ENCODE results near the gene PLEKHM3.

The PLEKHM3 gene

DNA sequence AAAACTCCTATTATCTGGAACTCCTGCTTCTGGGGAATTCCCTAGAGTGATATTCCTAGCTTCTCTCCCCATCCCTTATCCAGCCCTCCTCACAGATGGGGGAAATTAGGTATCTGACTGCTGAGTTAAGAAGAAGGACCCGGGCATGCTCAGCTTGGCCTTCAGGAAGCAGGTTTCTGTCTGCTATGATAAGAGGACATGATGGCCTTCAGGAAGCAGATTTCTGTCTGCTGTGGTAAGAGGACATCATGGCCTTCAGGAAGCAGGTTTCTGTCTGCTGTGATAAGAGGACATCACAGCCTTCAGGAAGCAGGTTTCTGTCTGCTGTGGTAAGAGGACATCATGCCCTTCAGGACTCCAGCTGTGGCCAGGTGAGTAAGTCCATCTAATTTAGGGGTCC lies 65.2 kb downstream of the PLEKHM3 start:
- in situ Hi-C loops (cut with HindIII; ENCODE audit: low pct_ligation_motif_present, low sequenced_read_pairs): no loop called here
- Histone ChIP-seq H3K27ac (no peak overlapping the region), H3K4me3 (ENCODE audit: low read depth, low read length) (no peak overlapping the region), H3K27me3 (replicated peaks) (no peaks in the 10 kb centered on the region), H3K36me3 (replicated peaks) (no peaks in the 10 kb centered on the region)
- DNase-seq: no peak
- TF ChIP-seq, protein P1, sequence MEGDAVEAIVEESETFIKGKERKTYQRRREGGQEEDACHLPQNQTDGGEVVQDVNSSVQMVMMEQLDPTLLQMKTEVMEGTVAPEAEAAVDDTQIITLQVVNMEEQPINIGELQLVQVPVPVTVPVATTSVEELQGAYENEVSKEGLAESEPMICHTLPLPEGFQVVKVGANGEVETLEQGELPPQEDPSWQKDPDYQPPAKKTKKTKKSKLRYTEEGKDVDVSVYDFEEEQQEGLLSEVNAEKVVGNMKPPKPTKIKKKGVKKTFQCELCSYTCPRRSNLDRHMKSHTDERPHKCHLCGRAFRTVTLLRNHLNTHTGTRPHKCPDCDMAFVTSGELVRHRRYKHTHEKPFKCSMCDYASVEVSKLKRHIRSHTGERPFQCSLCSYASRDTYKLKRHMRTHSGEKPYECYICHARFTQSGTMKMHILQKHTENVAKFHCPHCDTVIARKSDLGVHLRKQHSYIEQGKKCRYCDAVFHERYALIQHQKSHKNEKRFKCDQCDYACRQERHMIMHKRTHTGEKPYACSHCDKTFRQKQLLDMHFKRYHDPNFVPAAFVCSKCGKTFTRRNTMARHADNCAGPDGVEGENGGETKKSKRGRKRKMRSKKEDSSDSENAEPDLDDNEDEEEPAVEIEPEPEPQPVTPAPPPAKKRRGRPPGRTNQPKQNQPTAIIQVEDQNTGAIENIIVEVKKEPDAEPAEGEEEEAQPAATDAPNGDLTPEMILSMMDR (IDR thresholded peaks at IDR 0.05; ENCODE audit: low read depth, low read length, missing control alignments): no peak

DNA sequence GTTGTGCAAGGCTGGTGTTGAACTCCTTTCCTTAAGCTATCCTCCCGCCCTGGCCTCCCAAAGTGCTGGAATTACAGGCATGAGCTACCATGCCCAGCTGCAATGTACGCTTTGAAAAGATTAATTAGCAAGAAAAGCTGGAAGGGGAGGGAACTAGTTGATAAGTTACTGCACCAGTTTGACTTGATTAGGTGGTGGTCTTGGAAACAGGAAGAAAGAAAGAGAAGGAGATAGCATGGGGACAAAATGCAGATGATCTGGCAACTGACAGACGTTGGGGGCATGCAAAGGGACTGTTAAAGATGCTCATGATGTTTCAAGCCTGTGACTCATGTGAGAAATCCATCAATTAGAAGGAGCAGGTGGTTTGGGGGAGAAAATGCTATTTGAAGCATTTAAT lies 68.6 kb downstream of the PLEKHM3 start:
- in situ Hi-C loops (cut with HindIII; ENCODE audit: low pct_ligation_motif_present, low sequenced_read_pairs): no loop called here

DNA sequence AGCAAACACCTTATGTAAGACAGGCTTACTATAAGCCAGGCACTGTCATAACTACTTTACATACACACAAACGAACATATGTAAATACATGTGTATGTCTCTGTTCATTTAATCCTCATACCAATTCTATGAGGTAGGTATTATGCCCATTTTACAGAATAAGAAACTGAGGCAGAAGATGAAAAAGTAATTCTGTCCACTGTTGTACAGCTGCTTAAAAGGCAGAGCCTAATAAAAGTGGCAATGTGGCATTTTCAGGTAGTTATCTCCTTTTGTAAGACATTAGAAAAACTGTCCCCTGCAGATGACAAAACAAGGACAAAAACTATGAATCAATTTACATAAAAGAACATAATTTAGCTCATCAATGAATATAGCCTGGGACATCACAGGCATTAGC lies 69.9 kb downstream of the PLEKHM3 start:
- Histone ChIP-seq H3K27ac (no peak overlapping the region), H3K27me3 (replicated peaks) (no peaks in the 10 kb centered on the region), H3K4me3 (ENCODE audit: low read depth, low read length) (no peak overlapping the region), H3K36me3 (replicated peaks) (no peaks in the 10 kb centered on the region)
- in situ Hi-C loops (cut with HindIII; ENCODE audit: low pct_ligation_motif_present, low sequenced_read_pairs): no loop called here
- DNase-seq: no peak
- TF ChIP-seq, protein P1 (IDR thresholded peaks at IDR 0.05; ENCODE audit: low read depth, low read length, missing control alignments): no peak

More for the DNA sequence above, 68.6 kb downstream of the PLEKHM3 start:
- Histone ChIP-seq H3K4me3 (ENCODE audit: low read depth, low read length) (no peak overlapping the region), H3K27me3 (replicated peaks) (no peaks in the 10 kb centered on the region), H3K27ac (no peak overlapping the region), H3K36me3 (replicated peaks) (no peaks in the 10 kb centered on the region)
- DNase-seq: no peak
- TF ChIP-seq, protein P1 (IDR thresholded peaks at IDR 0.05; ENCODE audit: low read depth, low read length, missing control alignments): no peak

DNA sequence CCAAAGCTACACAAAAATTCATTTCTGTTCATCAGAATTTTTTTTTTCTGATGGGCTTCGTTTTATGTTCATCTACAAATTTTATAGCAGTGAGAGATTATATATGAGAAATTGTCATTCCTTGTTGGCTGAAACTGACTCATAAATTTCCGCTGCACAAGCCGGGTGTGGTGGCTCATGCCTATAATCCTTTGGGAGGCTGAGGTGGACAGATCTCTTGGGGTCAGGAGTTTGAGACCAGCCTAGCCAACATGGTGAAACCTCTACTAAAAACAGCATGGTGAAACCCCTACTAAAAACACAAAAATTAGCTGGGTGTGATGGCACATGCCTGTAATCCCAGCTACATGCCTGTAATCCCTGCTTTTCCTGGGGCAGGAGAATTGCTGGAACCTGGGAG lies 72.0 kb downstream of the PLEKHM3 start:
- Histone ChIP-seq H3K27ac (no peak overlapping the region), H3K4me3 (ENCODE audit: low read depth, low read length) (no peak overlapping the region), H3K27me3 (replicated peaks) (no peaks in the 10 kb centered on the region), H3K36me3 (replicated peaks) (no peaks in the 10 kb centered on the region)
- TF ChIP-seq, protein P1 (IDR thresholded peaks at IDR 0.05; ENCODE audit: low read depth, low read length, missing control alignments): no peak
- DNase-seq: no peak
- in situ Hi-C loops (cut with HindIII; ENCODE audit: low pct_ligation_motif_present, low sequenced_read_pairs): no loop called here

DNA sequence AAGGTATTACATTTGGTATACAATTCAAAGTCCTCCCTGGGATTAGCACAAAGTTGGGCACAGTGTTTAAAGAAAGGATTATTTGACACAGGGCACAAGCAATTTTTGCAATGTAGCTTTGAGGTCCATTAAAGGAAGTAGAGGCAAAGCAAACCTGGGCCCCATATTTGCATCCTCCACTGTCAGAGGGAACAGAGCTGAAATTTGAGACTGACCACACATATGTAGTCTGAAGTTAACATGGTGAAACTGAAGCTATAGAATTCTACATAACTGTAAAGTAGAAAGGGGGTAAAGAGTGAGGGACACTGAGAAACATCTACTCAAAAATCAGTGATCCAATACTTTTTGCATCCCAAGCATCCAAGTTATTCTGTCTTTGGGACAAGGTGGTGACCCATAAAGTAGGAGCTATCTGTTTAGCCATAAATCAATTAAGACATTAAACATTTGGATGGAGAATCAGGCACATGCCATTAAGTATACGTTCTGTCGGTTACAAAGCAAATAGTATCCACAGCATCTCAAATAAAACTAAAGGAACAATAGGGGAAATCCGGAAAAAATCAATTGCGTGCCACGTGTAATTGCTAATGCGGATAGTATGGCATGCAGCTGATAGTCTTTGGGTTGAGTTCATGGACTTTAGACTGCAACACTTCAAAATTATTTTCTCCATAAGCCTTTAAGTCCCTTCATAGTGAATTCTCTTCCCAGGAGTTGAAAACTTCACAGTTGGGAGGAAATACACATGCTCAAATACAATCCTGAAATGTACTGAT lies 72.6 kb downstream of the PLEKHM3 start:
- in situ Hi-C loops (cut with HindIII; ENCODE audit: low pct_ligation_motif_present, low sequenced_read_pairs): no loop called here
- Histone ChIP-seq H3K27ac (no peak overlapping the region), H3K27me3 (replicated peaks) (no peaks in the 10 kb centered on the region), H3K36me3 (replicated peaks) (no peaks in the 10 kb centered on the region), H3K4me3 (ENCODE audit: low read depth, low read length) (no peak overlapping the region)
- TF ChIP-seq, protein P1 (IDR thresholded peaks at IDR 0.05; ENCODE audit: low read depth, low read length, missing control alignments): no peak
- no peak for DNase-seq

Measured in brain microvascular endothelial cell (primary cell).